Measurements from ENCODE around the gene FAM241A. TPM values are rescaled to one million over a fixed set of nuclear protein-coding genes. Genes with fewer than 3 reads are reported as not detected.
"Not testable (repeated sequence)": the region's sequence is repeated elsewhere in the genome, so short reads cannot be mapped to it uniquely, and the experiment has no call there.

Gene FAM241A
- total RNA-seq, 2 donors from 2014 or later, result 3.2 to 7.5 TPM

- ATAC-seq (ENCODE audit: insufficient number of reproducible peaks, low FRiP score, low read depth) (no peak), DNase-seq (ENCODE audit: low spot score) (no peak)
- Histone ChIP-seq H3K4me3 (no peak overlapping the region), H3K27ac (no peak overlapping the region), H3K27me3 (replicated peaks; ENCODE audit: insufficient read depth) (no peaks in the 10 kb centered on the region), H3K36me3 (no peaks in the 10 kb centered on the region), H3K9me3 (no peaks in the 10 kb centered on the region), H3K4me1 (ENCODE audit: control insufficient read depth in 1 of 2, low read depth in 2 of 2) (no peaks in the 10 kb centered on the region)
- TF ChIP-seq CTCF (IDR thresholded peaks at IDR 0.05), result no peak
Measured at GRCh38 chr4:112203593-112203992, 58.3 kb downstream of the FAM241A start.

- no peak for ATAC-seq (ENCODE audit: insufficient number of reproducible peaks, low FRiP score, low read depth)
- Histone ChIP-seq H3K27ac (no peak overlapping the region), H3K4me1 (ENCODE audit: control insufficient read depth in 1 of 2, low read depth in 2 of 2) (no peaks in the 10 kb centered on the region), H3K9me3 (no peaks in the 10 kb centered on the region), H3K36me3 (no peaks in the 10 kb centered on the region), H3K4me3 (no peak overlapping the region), H3K27me3 (replicated peaks; ENCODE audit: insufficient read depth) (no peaks in the 10 kb centered on the region)
- no peak for TF ChIP-seq CTCF (IDR thresholded peaks at IDR 0.05)
- DNase-seq (ENCODE audit: low spot score), result no peak
Measured at GRCh38 chr4:112206431-112206830, 61.2 kb downstream of the FAM241A start.

GRCh38 chr4:112208137-112209095 lies 63.2 kb downstream of the FAM241A start:
- not testable (repeated sequence) for H3K27me3 ChIP-seq (replicated peaks; ENCODE audit: insufficient read depth); DNase-seq (ENCODE audit: low spot score); H3K9me3 ChIP-seq; H3K27ac ChIP-seq; H3K36me3 ChIP-seq; H3K4me3 ChIP-seq; ATAC-seq (ENCODE audit: insufficient number of reproducible peaks, low FRiP score, low read depth); H3K4me1 ChIP-seq (ENCODE audit: control insufficient read depth in 1 of 2, low read depth in 2 of 2)

- DNase-seq (ENCODE audit: low spot score), result no peak
- Histone ChIP-seq H3K9me3 (no peaks in the 10 kb centered on the region), H3K27ac (no peak overlapping the region), H3K4me1 (ENCODE audit: control insufficient read depth in 1 of 2, low read depth in 2 of 2) (no peaks in the 10 kb centered on the region), H3K4me3 (no peak overlapping the region), H3K36me3 (no peaks in the 10 kb centered on the region), H3K27me3 (replicated peaks; ENCODE audit: insufficient read depth) (no peaks in the 10 kb centered on the region)
- no peak for TF ChIP-seq CTCF (IDR thresholded peaks at IDR 0.05)
- ATAC-seq (ENCODE audit: insufficient number of reproducible peaks, low FRiP score, low read depth), result no peak
Measured at GRCh38 chr4:112210777-112211176, 65.5 kb downstream of the FAM241A start.

GRCh38 chr4:112213091-112213490 lies 67.8 kb downstream of the FAM241A start:
- no peak for ATAC-seq (ENCODE audit: insufficient number of reproducible peaks, low FRiP score, low read depth)
- H3K36me3 ChIP-seq, result no peaks in the 10 kb centered on the region
- TF ChIP-seq CTCF (IDR thresholded peaks at IDR 0.05), result no peak

More at GRCh38 chr4:112213091-112213490, 67.8 kb downstream of the FAM241A start:
- H3K27ac ChIP-seq, result no peak overlapping the region
- no peaks in the 10 kb centered on the region for H3K27me3 ChIP-seq (replicated peaks; ENCODE audit: insufficient read depth)
- H3K4me3 ChIP-seq, result no peak overlapping the region
- H3K9me3 ChIP-seq, result no peaks in the 10 kb centered on the region
- DNase-seq (ENCODE audit: low spot score), result no peak
- no peaks in the 10 kb centered on the region for H3K4me1 ChIP-seq (ENCODE audit: control insufficient read depth in 1 of 2, low read depth in 2 of 2)

All from thoracic aorta (tissue), 2 donors.